GM21825 (cell line): ENCODE results near the gene TCF7L1.

Experiments
- ATAC-seq: cut with Tn5 transposase; IDR thresholded peaks from one replicate; pipeline ENCODE4 v1.9.1; 2021; ENCODE audit warnings: mild to moderate bottlenecking, moderate library complexity; ENCODE audit not compliant: unreplicated experiment

Gene TCF7L1

GRCh38 chr2:85273738-85274731, 140.8 kb downstream of the TCF7L1 start:
- no peak for ATAC-seq

- ATAC-seq = no peak
Measured at GRCh38 chr2:85275984-85276540, 142.9 kb downstream of the TCF7L1 start.

DNA sequence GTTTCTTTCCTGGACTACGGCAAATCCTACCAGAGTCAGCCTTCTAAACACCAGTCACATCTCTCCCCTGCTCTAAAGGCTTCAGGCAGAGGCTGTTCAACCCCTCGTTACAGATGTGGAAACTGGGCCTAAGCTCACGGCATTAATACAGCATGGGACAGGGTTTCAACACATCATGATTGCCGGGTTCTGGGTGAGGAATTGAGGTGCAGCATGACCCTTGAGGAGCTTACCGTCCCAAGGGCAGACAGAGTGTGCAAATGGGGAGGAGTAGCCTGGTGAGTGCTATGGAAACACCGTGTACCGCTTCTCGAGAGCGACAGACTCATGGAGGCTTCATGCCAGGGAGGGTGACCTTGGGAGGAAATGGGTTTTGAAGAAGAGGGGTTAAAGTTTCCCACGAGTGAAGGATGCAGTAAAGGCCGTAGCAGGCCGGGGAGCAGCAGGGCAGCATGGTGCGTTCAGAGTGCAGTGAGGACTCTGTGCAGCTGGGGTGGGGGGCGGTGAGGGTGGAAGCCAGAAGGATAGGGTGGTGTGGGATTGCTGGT, 143.5 kb downstream of the TCF7L1 start:
- no peak for ATAC-seq

- no peak for ATAC-seq
Measured at GRCh38 chr2:85277416-85278158, 144.4 kb downstream of the TCF7L1 start.

DNA sequence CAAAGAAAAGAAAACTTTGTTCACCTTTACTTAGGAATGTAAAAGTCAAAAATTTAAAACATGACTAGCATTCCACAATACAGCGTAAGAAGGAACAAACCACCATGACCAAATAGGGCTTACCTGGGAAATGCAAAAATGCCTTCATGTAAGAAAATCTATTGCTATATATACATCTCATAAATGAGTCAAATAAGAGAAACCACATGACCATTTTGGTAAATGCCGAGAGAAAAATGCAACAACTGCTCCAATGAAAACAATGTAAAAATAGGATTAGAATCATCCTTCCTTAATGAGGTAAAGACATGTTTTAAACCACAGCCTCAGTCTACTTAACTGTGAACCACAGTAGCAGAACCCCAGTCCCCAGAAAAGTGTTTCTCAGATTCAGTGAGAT, 145.2 kb downstream of the TCF7L1 start:
- ATAC-seq = no peak

DNA sequence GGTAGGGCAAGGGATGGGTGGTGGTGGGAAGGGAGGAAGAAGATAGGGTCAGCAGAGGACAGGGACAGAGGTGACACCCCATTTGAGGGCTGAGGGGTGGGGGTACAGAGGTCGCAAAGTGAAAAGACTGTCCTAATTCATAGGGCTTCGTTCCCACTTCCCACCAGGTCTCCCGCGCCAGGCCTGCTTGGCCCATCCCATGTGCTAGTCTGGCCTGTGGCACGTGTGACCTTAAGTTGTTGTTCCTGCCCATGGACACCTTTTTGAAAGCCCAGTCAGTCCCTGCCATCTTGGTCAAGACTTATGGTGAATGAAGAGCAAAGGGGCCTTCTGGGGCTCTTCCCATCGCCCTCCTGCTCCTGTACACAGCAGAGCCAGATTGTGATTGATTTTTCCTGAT, 148.4 kb downstream of the TCF7L1 start:
- ATAC-seq = no peak

DNA sequence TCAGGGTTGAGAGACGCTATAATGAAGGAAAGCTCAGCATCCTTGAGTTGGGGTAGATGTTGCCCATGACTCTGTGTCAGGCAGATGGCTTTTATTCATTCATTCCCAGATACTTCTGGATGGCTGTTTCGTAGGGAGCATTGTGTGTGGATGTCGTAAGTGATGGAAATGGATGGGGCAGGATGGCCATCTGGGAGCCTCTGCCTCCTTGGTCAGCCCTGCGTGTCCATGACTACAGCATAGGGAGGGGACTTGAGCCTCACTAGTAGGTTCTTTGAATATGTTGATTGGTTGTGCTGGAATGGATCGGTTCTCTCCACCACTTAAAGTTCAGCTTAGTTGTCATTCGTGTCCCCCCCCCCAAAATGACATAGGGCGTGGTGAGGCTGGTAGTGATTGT, 149.7 kb downstream of the TCF7L1 start:
- ATAC-seq = no peak

DNA sequence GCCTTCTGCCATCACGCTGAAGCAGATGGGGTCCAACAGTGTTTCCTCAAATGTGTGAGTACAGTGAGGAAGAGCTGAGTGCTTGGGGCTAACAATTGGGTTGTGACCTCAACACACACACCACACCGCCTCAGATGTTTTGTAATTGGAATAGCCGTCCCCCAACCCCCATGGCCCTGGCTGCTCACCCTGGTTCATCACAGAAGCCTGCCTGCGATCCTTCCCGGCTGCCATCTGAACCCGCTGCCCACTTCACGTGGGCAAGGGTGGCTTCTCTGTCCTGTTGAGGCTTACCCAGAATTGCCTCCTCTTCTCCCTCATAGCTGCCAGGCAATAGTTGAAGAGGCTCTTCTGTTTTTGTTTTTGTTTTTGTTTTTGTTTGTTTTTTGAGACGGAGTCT, 150.4 kb downstream of the TCF7L1 start:
- no peak for ATAC-seq

DNA sequence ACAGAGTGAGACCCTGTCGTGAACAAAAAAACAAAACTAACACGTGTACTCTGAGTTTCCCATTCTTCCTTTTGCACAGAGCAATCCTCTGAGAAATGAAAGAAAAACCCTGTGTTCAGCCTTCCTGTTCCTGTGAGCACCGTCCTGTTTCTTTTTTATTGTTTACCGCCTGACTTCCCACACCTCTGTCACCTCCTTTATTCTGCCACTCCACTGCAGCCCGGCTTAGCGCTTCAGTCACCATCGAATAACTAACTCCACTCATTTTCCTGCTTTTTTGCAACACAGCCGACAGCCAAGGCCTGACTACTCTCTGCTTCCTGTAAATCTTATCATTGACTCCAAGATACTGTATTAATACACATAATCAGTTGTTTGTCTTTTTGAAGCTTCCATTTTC, 153.7 kb downstream of the TCF7L1 start:
- no peak for ATAC-seq

- no peak for ATAC-seq
Measured at GRCh38 chr2:85287721-85288120, 154.5 kb downstream of the TCF7L1 start.

DNA sequence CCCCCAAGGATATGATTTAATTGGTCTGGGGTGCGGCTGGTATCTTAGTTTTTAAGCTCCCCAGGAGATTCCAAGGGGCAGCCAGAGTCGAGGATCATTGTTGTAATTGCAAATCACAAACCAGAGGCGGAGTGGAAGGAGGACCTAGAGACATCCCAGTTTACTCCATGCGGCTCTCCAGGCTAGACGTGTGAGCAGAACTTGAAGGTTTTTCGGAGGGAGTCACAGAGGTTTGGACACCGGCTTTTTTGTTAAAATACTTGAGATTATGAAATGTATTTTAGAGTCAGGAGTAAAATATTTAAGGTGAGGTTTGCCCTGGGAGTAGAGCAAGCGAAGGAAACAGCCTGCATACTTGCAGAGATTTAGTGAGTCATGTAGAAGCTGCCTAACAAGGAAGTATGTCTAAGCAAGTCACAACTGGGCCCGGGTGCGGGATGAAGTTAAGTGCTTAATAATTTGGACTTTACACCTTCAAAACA, 155.1 kb downstream of the TCF7L1 start:
- ATAC-seq = no peak

- ATAC-seq = no peak
Measured at GRCh38 chr2:85291425-85292023, 158.3 kb downstream of the TCF7L1 start.

DNA sequence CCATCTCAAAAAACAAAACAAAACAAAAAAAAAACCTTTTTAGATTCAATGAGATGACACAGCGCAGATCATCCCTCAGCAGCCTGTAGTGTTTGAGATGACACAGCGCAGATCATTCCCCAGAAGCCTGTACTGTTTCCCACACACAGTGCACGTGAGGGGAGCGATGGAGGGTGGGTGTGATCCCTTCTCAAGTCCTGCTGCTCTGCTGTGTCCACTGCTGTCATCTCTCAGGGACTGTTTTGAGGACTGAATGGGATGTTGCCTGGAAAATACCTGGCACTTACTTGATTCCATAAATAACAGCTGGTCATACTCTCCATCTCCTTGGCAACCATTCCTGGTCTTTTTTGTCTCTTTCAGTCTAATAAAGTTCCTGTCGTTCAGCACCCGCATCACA, 168.9 kb downstream of the TCF7L1 start:
- no peak for ATAC-seq

- no peak for ATAC-seq
Measured at GRCh38 chr2:85303780-85304531, 170.8 kb downstream of the TCF7L1 start.

GRCh38 chr2:85307527-85307897, 174.3 kb downstream of the TCF7L1 start:
- ATAC-seq = no peak

GRCh38 chr2:85308201-85308600, 175.0 kb downstream of the TCF7L1 start:
- ATAC-seq = no peak

DNA sequence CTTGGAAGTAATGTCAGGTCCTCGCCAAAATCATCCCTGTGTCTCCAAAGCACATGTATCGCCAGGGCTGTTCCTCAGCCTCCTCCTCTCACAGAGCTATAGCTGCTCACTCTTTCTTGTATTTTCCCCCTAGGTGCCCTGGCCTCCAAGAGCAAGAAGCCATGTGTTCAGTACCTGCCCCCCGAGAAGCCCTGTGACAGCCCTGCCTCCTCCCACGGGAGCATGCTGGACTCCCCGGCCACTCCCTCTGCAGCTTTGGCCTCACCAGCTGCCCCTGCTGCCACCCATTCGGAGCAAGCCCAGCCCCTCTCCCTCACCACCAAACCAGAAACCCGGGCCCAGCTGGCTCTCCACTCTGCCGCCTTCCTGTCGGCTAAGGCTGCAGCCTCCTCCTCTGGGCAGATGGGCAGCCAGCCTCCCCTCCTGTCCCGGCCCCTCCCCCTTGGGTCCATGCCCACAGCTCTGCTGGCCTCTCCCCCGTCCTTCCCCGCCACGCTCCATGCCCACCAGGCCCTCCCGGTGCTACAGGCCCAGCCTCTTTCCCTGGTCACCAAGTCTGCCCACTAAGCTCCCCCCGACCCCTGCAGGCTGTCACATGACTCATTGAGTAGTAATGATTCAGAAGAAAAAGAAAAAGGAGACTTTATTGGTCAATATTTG, 175.8 kb downstream of the TCF7L1 start:
- ATAC-seq = no peak

GRCh38 chr2:85309699-85310321, 176.6 kb downstream of the TCF7L1 start:
- no peak for ATAC-seq

GRCh38 chr2:85310330-85310729, 177.1 kb downstream of the TCF7L1 start:
- peak; percentile 49 for ATAC-seq
